ENCODE measurements around the gene UBA6. TPM values are rescaled to one million over a fixed set of nuclear protein-coding genes. Genes with fewer than 3 reads are reported as not detected.
"Not testable (repeated sequence)": the region's sequence is repeated elsewhere in the genome, so short reads cannot be mapped to it uniquely, and the experiment has no call there.

Gene UBA6
- total RNA-seq, 8 experiments from 2014 or later, result 28.9 to 64.0 (median 41.5) TPM

GRCh38 chr4:67682266-67682665 is 18.7 kb downstream of the UBA6 start:
- WGBS, 10 experiments, result 57 to 100% (median 100%) methylated on average over 1 of the region's 1 CpG; no CpG with 5 or more reads in 1 of the 10 experiments
- in situ Hi-C loops (cut with MboI; ENCODE audit: low pct_unique_long_range_greater_than_20kb in 2 of 9, low sequenced_read_pairs in 9 of 9, unreplicated experiment in 9 of 9), result no loop called here
- Histone ChIP-seq H3K27ac (no peak overlapping the region), H3K4me3 (no peak overlapping the region), H3K4me1 (replicated peaks in 1 of 2) (no peaks in the 10 kb centered on the region)
- ATAC-seq (replicated peaks in 6 of 8), result peak in 1 of 8 experiments; percentile 36

- ATAC-seq (replicated peaks in 6 of 8), result no peak
- H3K4me3 ChIP-seq, result no peak overlapping the region
- 52 to 100% (median 83%) methylated on average over 1 to 2 of the region's 2 CpGs; no CpG with 5 or more reads in 1 of the 10 experiments for WGBS, 10 experiments
- H3K27ac ChIP-seq, result no peak overlapping the region
- H3K4me1 ChIP-seq (replicated peaks in 1 of 2), result no peaks in the 10 kb centered on the region
- in situ Hi-C loops (cut with MboI; ENCODE audit: low pct_unique_long_range_greater_than_20kb in 2 of 9, low sequenced_read_pairs in 9 of 9, unreplicated experiment in 9 of 9), result no loop called here
Observed at GRCh38 chr4:67680581-67681222, 20.3 kb downstream of the UBA6 start.

GRCh38 chr4:67678612-67679011 is 22.3 kb downstream of the UBA6 start:
- in situ Hi-C loops (cut with MboI; ENCODE audit: low pct_unique_long_range_greater_than_20kb in 2 of 9, low sequenced_read_pairs in 9 of 9, unreplicated experiment in 9 of 9), result no loop called here
- ATAC-seq (replicated peaks in 6 of 8), result no peak
- WGBS, 10 experiments, result 80 to 100% (median 100%) methylated on average over 1 to 2 of the region's 2 CpGs; no CpG with 5 or more reads in 5 of the 10 experiments
- H3K4me1 ChIP-seq (replicated peaks in 1 of 2), result no peaks in the 10 kb centered on the region
- no peak overlapping the region for H3K4me3 ChIP-seq
- H3K27ac ChIP-seq, result no peak overlapping the region

GRCh38 chr4:67674098-67674497 is 26.9 kb downstream of the UBA6 start:
- ATAC-seq (replicated peaks in 6 of 8), result peak in 1 of 8 experiments; percentile 22

GRCh38 chr4:67668315-67668714 is 32.6 kb downstream of the UBA6 start:
- in situ Hi-C loops (cut with MboI; ENCODE audit: low pct_unique_long_range_greater_than_20kb in 2 of 9, low sequenced_read_pairs in 9 of 9, unreplicated experiment in 9 of 9), result no loop called here
- no peak for ATAC-seq (replicated peaks in 6 of 8)
- H3K4me3 ChIP-seq, result no peak overlapping the region
- no peaks in the 10 kb centered on the region for H3K4me1 ChIP-seq (replicated peaks in 1 of 2)
- WGBS, 10 experiments, result 85 to 100% (median 95%) methylated on average over 1 to 3 of the region's 3 CpGs
- no peak overlapping the region for H3K27ac ChIP-seq

More at GRCh38 chr4:67674098-67674497, 26.9 kb downstream of the UBA6 start:
- 90 to 100% (median 100%) methylated on average over 1 to 2 of the region's 2 CpGs; no CpG with 5 or more reads in 5 of the 10 experiments for WGBS, 10 experiments
- Histone ChIP-seq H3K4me3 (no peak overlapping the region), H3K4me1 (replicated peaks in 1 of 2) (no peaks in the 10 kb centered on the region), H3K27ac (no peak overlapping the region)
- in situ Hi-C loops (cut with MboI; ENCODE audit: low pct_unique_long_range_greater_than_20kb in 2 of 9, low sequenced_read_pairs in 9 of 9, unreplicated experiment in 9 of 9), result no loop called here

- H3K27ac ChIP-seq, result no peak overlapping the region
- no peak overlapping the region for H3K4me3 ChIP-seq
- in situ Hi-C loops (cut with MboI; ENCODE audit: low pct_unique_long_range_greater_than_20kb in 2 of 9, low sequenced_read_pairs in 9 of 9, unreplicated experiment in 9 of 9), result no loop called here
- WGBS, 10 experiments, result 80 to 100% (median 100%) methylated on average over 1 of the region's 4 CpGs; no CpG with 5 or more reads in 6 of the 10 experiments
- no peak for ATAC-seq (replicated peaks in 6 of 8)
- H3K4me1 ChIP-seq (replicated peaks in 1 of 2), result no peaks in the 10 kb centered on the region
Observed at GRCh38 chr4:67660418-67660817, 40.5 kb downstream of the UBA6 start.

GRCh38 chr4:67659065-67659464 is 41.9 kb downstream of the UBA6 start:
- no peak for ATAC-seq (replicated peaks in 6 of 8)
- H3K4me3 ChIP-seq, result no peak overlapping the region
- in situ Hi-C loops (cut with MboI; ENCODE audit: low pct_unique_long_range_greater_than_20kb in 2 of 9, low sequenced_read_pairs in 9 of 9, unreplicated experiment in 9 of 9), result no loop called here
- H3K27ac ChIP-seq, result no peak overlapping the region
- no peaks in the 10 kb centered on the region for H3K4me1 ChIP-seq (replicated peaks in 1 of 2)
- WGBS, 10 experiments, result 80 to 94% methylated on average over 1 to 2 of the region's 2 CpGs; no CpG with 5 or more reads in 8 of the 10 experiments

- in situ Hi-C loops (cut with MboI; ENCODE audit: low pct_unique_long_range_greater_than_20kb in 2 of 9, low sequenced_read_pairs in 9 of 9, unreplicated experiment in 9 of 9), result no loop called here
- Histone ChIP-seq H3K4me3 (no peak overlapping the region), H3K4me1 (replicated peaks in 1 of 2) (no peaks in the 10 kb centered on the region), H3K27ac (no peak overlapping the region)
- 40 to 100% (median 97%) methylated on average over 1 to 3 of the region's 3 CpGs; no CpG with 5 or more reads in 2 of the 10 experiments for WGBS, 10 experiments
- ATAC-seq (replicated peaks in 6 of 8), result no peak
Observed at GRCh38 chr4:67658302-67658701, 42.7 kb downstream of the UBA6 start.

- Histone ChIP-seq H3K4me3 (no peak overlapping the region), H3K27ac (no peak overlapping the region), H3K4me1 (replicated peaks in 1 of 2) (no peaks in the 10 kb centered on the region)
- in situ Hi-C loops (cut with MboI; ENCODE audit: low pct_unique_long_range_greater_than_20kb in 2 of 9, low sequenced_read_pairs in 9 of 9, unreplicated experiment in 9 of 9), result no loop called here
- no peak for ATAC-seq (replicated peaks in 6 of 8)
Observed at GRCh38 chr4:67651536-67651935, 49.4 kb downstream of the UBA6 start.

GRCh38 chr4:67638136-67638535 is 62.8 kb downstream of the UBA6 start:
- Histone ChIP-seq H3K27ac (no peak overlapping the region), H3K4me3 (no peak overlapping the region), H3K4me1 (replicated peaks in 1 of 2) (no peaks in the 10 kb centered on the region)
- in situ Hi-C loops (cut with MboI; ENCODE audit: low pct_unique_long_range_greater_than_20kb in 2 of 9, low sequenced_read_pairs in 9 of 9, unreplicated experiment in 9 of 9), result no loop called here
- ATAC-seq (replicated peaks in 6 of 8), result no peak
- 69 to 100% (median 93%) methylated on average over 1 to 5 of the region's 5 CpGs for WGBS, 10 experiments

GRCh38 chr4:67636978-67637377 is 64.0 kb downstream of the UBA6 start:
- H3K4me1 ChIP-seq (replicated peaks in 1 of 2); ATAC-seq (replicated peaks in 6 of 8): not testable (repeated sequence)

GRCh38 chr4:67635331-67635730 is 65.6 kb downstream of the UBA6 start:
- in situ Hi-C loops (cut with MboI; ENCODE audit: low pct_unique_long_range_greater_than_20kb in 2 of 9, low sequenced_read_pairs in 9 of 9, unreplicated experiment in 9 of 9), result no loop called here
- WGBS, 10 experiments, result 54 to 100% (median 82%) methylated on average over 1 to 2 of the region's 2 CpGs
- Histone ChIP-seq H3K4me1 (replicated peaks in 1 of 2) (no peaks in the 10 kb centered on the region), H3K27ac (no peak overlapping the region), H3K4me3 (no peak overlapping the region)
- ATAC-seq (replicated peaks in 6 of 8), result no peak

More at GRCh38 chr4:67636978-67637377, 64.0 kb downstream of the UBA6 start:
- H3K27ac ChIP-seq; in situ Hi-C loops (cut with MboI; ENCODE audit: low pct_unique_long_range_greater_than_20kb in 2 of 9, low sequenced_read_pairs in 9 of 9, unreplicated experiment in 9 of 9); H3K4me3 ChIP-seq: not testable (repeated sequence)
- no CpG with 5 or more reads among the region's 30 CpGs for WGBS, 10 experiments

- no peaks in the 10 kb centered on the region for H3K4me1 ChIP-seq (replicated peaks in 1 of 2)
- H3K4me3 ChIP-seq, result no peak overlapping the region
- H3K27ac ChIP-seq, result no peak overlapping the region
- in situ Hi-C loops (cut with MboI; ENCODE audit: low pct_unique_long_range_greater_than_20kb in 2 of 9, low sequenced_read_pairs in 9 of 9, unreplicated experiment in 9 of 9), result no loop called here
- ATAC-seq (replicated peaks in 6 of 8), result no peak
- WGBS, 10 experiments, result 64 to 95% (median 73%) methylated on average over 2 of the region's 2 CpGs; no CpG with 5 or more reads in 1 of the 10 experiments
Observed at GRCh38 chr4:67634741-67635140, 66.2 kb downstream of the UBA6 start.

GRCh38 chr4:67632492-67632891 is 68.5 kb downstream of the UBA6 start:
- no peak overlapping the region for H3K4me3 ChIP-seq
- H3K27ac ChIP-seq, result no peak overlapping the region
- no peak for ATAC-seq (replicated peaks in 6 of 8)
- WGBS, 10 experiments, result 76 to 100% (median 93%) methylated on average over 2 to 3 of the region's 3 CpGs
- in situ Hi-C loops (cut with MboI; ENCODE audit: low pct_unique_long_range_greater_than_20kb in 2 of 9, low sequenced_read_pairs in 9 of 9, unreplicated experiment in 9 of 9), result no loop called here
- H3K4me1 ChIP-seq (replicated peaks in 1 of 2), result no peaks in the 10 kb centered on the region

Measured in motor neuron (in vitro differentiated cells).